Breast epithelium (tissue), 3 donors: ENCODE data around the gene RECQL5.

ENCODE experiments used
- POLR2A ChIP-seq: fragments of 450-650 bp; IDR thresholded peaks from one replicate; pipeline ENCODE4 v1.6.1; 2016; ENCODE audit warnings: antibody characterized with exemption, mild to moderate bottlenecking, moderate library complexity
- TF ChIP-seq, protein P1 (sequence below), 3 donors: fragments of 450-650 bp; IDR thresholded peaks; one replicate each; pipeline ENCODE4 v1.5.1; 2016 to 2017; ENCODE audit warnings: antibody characterized with exemption in 3 of 3, mild to moderate bottlenecking in 3 of 3, moderate library complexity in 3 of 3

DNA sequence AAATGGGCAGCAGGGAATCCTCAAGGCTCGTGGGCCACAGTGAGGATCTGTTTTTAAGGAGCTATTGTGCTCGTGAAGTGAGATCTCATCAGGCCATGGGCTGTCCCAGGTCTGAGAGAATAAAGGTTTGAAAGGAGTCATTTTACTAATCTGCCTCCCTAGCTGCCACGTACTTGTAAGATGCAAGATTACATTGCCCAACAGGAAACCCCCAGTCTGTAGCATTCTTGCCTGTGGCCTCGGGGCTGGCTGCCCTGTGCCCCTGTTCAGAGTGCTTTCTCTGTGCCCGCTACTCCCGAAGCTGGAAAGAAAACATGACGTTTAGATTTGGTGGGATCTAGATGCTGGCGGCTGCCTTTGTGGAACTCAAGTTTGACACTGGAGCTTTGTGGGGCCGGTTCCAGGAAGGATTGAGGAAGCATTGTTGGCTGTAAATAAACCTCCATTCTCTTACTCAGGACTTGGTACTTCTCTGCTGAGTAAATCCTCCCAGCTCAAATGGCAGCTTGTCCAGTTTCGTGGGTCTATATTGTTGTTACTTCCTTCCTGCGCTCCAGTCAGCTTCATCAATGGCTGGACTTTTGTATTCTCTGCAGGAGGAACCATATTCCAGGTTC, 21.4 kb upstream of the RECQL5 start:
- TF ChIP-seq, protein P1, sequence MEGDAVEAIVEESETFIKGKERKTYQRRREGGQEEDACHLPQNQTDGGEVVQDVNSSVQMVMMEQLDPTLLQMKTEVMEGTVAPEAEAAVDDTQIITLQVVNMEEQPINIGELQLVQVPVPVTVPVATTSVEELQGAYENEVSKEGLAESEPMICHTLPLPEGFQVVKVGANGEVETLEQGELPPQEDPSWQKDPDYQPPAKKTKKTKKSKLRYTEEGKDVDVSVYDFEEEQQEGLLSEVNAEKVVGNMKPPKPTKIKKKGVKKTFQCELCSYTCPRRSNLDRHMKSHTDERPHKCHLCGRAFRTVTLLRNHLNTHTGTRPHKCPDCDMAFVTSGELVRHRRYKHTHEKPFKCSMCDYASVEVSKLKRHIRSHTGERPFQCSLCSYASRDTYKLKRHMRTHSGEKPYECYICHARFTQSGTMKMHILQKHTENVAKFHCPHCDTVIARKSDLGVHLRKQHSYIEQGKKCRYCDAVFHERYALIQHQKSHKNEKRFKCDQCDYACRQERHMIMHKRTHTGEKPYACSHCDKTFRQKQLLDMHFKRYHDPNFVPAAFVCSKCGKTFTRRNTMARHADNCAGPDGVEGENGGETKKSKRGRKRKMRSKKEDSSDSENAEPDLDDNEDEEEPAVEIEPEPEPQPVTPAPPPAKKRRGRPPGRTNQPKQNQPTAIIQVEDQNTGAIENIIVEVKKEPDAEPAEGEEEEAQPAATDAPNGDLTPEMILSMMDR (IDR thresholded peaks at IDR 0.05): no peak
- no peak for TF ChIP-seq POLR2A
